Activated naive CD4-positive, alpha-beta T cell treated with anti-CD3 and anti-CD28 coated beads, Interleukin-2, amount 10 ng/mL, durations not matched to agents 7 days and 5 days (primary cell): Measurements from ENCODE around the gene CFAP107.

Experiments
- CTCF ChIA-PET: fragments of 350-600 bp; sonication (Branson Sonifier 250); formaldehyde crosslinking; loops from one replicate; lab custom pipeline; 2021; ENCODE audit warnings: antibody characterized with exemption; lab: Charles Lee
- DNase-seq: peaks from one replicate; pipeline ENCODE4 v3.0.0-alpha.2; 2020
- H3K27ac Mint-ChIP-seq: one replicate; pipeline ENCODE4 v1.8.0; 2021; ENCODE audit warnings: mild to moderate bottlenecking, moderate library complexity, mixed read lengths
- H3K27me3 Mint-ChIP-seq: one replicate; pipeline ENCODE4 v1.8.0; 2021; ENCODE audit warnings: mild to moderate bottlenecking, mixed read lengths
- H3K36me3 Mint-ChIP-seq: one replicate; pipeline ENCODE4 v1.8.0; 2021; ENCODE audit warnings: mixed read lengths
- H3K4me1 Mint-ChIP-seq: one replicate; pipeline ENCODE4 v1.8.0; 2021; ENCODE audit warnings: mixed read lengths
- H3K4me3 Mint-ChIP-seq: one replicate; pipeline ENCODE4 v1.8.0; 2021; ENCODE audit warnings: mild to moderate bottlenecking, moderate library complexity, mixed read lengths
- H3K9me3 Mint-ChIP-seq: one replicate; pipeline ENCODE4 v1.8.0; 2021; ENCODE audit warnings: mixed read lengths

CFAP107 gene

DNA sequence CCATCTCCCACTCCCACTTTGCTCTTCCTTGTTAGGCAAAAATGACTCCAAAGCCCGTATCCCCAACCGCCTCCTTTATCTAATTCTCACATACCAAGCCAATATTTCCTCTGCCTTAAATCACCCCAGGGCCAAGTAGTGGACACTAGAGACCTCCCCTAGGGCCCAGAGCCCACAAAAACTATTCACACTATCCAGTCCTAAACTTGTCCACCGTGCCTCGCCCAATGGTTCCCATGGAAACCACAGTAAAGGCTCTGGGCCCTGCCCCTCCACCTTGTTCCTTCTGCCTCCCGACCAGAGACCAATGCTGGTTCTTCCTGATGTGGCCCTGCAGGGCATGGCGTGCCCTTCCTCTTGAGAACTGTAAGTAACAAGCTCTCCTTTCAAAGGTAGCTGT lies 11.8 kb downstream of the CFAP107 start:
- CTCF ChIA-PET, result interaction anchor here (0.6 kb wide), 1 partner anchor 1967 kb away, joined by 4 read pairs; no protein-coding TSS in a partner anchor
- no peaks in the 10 kb centered on the region for H3K4me1 Mint-ChIP-seq
- H3K27me3 Mint-ChIP-seq, result peaks cover 22% of the 10 kb centered on the region
- no peak overlapping the region for H3K4me3 Mint-ChIP-seq
- no peaks in the 10 kb centered on the region for H3K36me3 Mint-ChIP-seq
- no peaks in the 10 kb centered on the region for H3K9me3 Mint-ChIP-seq
- no peak overlapping the region for H3K27ac Mint-ChIP-seq
- DNase-seq, result no peak

DNA sequence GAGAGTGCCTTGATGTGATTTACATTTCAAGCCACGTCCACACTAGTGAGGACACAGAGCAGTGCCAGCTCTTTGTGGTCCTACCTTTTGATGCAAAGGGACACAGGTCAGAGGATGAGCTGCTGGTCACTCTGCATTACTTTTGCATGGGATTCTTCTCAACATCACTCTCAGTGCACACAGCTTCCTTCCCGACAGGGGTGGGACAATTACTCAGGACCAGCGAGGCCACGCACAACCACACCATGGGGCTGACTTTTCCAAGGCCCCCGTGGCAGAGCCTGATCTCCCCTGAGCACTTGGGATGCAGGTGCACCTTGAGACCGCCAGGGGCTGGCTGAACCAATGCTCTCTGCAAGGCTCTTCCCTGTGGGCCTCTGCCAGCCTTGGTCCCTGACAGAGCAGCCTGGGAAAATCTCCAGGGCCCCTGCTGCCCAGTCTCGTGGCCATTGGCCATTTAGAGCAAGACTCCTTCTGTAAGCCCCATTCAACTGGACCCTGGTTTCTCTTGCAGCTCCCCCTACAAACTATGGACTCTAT lies 14.3 kb downstream of the CFAP107 start:
- Mint-ChIP-seq H3K9me3 (no peaks in the 10 kb centered on the region), H3K4me1 (no peaks in the 10 kb centered on the region), H3K4me3 (no peak overlapping the region), H3K27ac (no peak overlapping the region), H3K36me3 (no peaks in the 10 kb centered on the region), H3K27me3 (peaks cover 18% of the 10 kb centered on the region)
- DNase-seq, result no peak
- CTCF ChIA-PET, result no interaction called here

DNA sequence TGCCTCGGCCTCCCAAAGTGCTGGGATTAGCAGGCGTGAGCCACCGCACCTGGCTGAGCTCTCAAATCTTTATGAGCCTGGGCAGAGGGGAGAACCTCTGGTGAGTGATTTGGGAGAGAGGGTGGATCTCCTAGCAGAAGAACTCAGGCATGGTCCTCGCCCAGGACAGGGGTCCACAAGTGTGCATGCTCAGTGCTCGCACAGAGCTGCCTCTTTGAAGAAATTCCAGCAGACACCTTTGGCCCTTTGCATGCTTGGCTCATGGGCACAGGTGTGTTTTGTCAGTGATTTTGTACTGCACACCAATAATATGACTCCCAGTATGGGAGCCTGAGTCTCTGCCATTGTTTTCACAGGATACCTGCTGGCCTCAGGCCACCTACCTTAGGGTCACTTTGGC lies 15.8 kb downstream of the CFAP107 start:
- Mint-ChIP-seq H3K9me3 (no peaks in the 10 kb centered on the region), H3K27ac (no peak overlapping the region), H3K4me1 (no peaks in the 10 kb centered on the region), H3K36me3 (no peaks in the 10 kb centered on the region), H3K27me3 (peaks cover 16% of the 10 kb centered on the region), H3K4me3 (no peak overlapping the region)
- DNase-seq, result no peak
- CTCF ChIA-PET, result no interaction called here

DNA sequence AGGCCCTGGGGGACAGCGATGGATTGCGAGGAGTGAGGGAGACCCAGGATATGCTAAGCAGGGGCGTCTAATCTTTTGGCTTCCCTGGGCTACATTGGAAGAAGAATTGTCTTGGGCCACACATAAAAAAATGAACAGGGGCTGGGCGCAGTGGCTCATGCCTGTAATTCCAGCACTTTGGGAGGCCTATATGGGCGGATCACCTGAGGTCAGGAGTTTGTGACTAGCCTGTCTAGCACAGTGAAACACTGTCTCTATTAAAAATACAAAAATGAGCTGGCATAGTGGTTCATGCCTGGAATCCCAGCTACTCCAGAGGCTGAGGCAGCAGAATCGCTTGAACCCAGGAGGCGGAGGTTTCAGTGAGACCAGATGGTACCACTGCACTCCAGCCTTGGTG lies 16.8 kb downstream of the CFAP107 start:
- Mint-ChIP-seq H3K9me3 (no peaks in the 10 kb centered on the region), H3K4me1 (no peaks in the 10 kb centered on the region), H3K36me3 (no peaks in the 10 kb centered on the region), H3K27ac (no peak overlapping the region), H3K4me3 (no peak overlapping the region), H3K27me3 (peaks cover 8% of the 10 kb centered on the region)
- CTCF ChIA-PET, result no interaction called here
- DNase-seq, result no peak

DNA sequence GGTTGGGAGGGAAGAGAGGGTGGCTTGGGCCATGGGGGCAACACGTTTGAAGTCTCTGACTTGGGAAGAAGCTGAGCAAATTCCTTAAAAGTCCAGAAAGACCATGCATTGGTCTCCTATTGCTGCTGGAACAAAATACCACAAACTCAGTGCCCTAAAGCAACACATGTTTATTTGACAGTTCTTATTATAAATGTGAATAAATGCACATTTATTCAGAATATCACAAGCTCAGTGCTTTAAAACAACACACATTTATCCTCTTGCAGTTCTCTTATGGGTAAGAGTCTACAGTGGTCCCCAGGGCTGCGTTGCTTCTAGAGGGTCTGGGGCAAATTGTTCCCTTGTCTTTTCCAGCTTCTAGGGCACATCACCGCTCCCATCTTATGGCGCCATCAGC lies 17.5 kb downstream of the CFAP107 start:
- no peak for DNase-seq
- no peak overlapping the region for H3K4me3 Mint-ChIP-seq
- H3K9me3 Mint-ChIP-seq, result no peaks in the 10 kb centered on the region
- H3K27me3 Mint-ChIP-seq, result peaks cover 8% of the 10 kb centered on the region
- CTCF ChIA-PET, result no interaction called here
- no peaks in the 10 kb centered on the region for H3K36me3 Mint-ChIP-seq
- H3K4me1 Mint-ChIP-seq, result no peaks in the 10 kb centered on the region
- no peak overlapping the region for H3K27ac Mint-ChIP-seq

DNA sequence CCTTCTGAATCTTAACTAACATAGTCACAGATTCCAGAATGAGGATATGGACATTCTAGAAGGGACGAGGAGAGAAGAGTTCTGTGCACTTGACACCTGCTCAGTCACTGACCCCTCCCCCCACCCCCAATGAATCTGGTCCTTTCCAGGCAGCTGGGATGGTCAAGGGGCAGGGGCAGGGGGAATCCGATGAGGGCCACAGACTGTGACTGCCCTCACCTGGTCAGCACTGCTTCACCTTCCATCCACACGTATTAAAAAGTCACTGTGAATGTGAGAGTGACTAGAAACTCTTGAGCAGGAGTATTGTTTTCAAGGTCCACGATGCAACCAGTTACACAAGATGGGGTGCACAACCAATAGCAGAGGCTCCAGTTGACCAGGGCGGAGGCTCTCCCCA lies 18.0 kb downstream of the CFAP107 start:
- Mint-ChIP-seq H3K36me3 (no peaks in the 10 kb centered on the region), H3K9me3 (no peaks in the 10 kb centered on the region), H3K4me1 (no peaks in the 10 kb centered on the region), H3K27ac (no peak overlapping the region), H3K4me3 (no peak overlapping the region), H3K27me3 (peaks cover 13% of the 10 kb centered on the region)
- CTCF ChIA-PET, result no interaction called here
- DNase-seq, result no peak

DNA sequence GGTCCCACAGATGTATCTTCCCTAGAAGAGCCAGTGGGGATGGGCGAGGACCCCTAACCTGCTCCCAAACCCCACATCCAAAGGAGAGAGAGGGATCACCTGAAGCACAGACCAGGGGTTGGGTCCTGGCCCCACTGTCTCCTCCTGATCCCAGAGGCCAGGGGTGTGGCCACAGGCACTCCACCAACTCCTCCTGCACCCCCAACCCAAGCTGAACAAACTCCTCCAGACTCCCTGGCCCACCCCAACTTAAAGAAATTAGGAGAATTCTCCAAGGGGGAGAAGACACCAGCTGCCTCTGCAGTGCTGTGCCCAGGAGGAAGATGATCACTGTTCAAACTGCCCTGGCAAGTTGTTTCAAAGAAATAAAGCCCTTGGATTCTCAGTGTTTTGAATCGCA lies 23.0 kb downstream of the CFAP107 start:
- H3K27me3 Mint-ChIP-seq, result peaks cover 27% of the 10 kb centered on the region
- H3K36me3 Mint-ChIP-seq, result no peaks in the 10 kb centered on the region
- CTCF ChIA-PET, result no interaction called here

DNA sequence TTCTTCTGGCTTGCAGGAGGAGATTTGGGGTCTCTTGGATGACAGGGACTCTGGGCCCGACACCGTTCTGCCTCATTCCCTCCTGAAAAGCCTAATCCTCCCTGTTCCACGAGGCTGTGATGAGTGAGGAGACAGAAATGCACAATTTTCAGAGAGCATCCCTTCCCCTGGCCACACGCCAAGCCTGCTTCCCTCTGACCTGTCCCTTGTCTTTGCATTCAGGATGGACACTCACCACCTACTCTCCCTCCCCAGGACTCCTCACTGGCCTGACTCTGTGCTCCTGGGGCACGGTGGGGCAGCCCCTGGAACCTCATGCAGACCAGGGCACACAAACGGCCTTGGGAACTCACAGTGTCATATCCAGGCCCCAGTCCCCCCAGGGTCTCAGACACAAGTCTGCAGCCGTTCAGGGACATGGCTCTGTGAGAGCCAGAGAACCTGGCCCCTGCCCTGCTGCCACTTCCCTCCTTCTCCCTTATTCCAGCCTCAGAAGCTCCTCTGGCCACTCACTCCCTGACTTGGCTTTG lies 24.0 kb downstream of the CFAP107 start:
- Mint-ChIP-seq H3K4me3 (no peak overlapping the region), H3K36me3 (no peaks in the 10 kb centered on the region), H3K4me1 (no peaks in the 10 kb centered on the region), H3K27ac (no peak overlapping the region), H3K9me3 (no peaks in the 10 kb centered on the region), H3K27me3 (peaks cover 31% of the 10 kb centered on the region)
- CTCF ChIA-PET, result no interaction called here
- DNase-seq, result no peak

More for the DNA sequence above, 23.0 kb downstream of the CFAP107 start:
- H3K9me3 Mint-ChIP-seq, result no peaks in the 10 kb centered on the region
- no peak overlapping the region for H3K4me3 Mint-ChIP-seq
- no peaks in the 10 kb centered on the region for H3K4me1 Mint-ChIP-seq
- no peak overlapping the region for H3K27ac Mint-ChIP-seq
- DNase-seq, result no peak

DNA sequence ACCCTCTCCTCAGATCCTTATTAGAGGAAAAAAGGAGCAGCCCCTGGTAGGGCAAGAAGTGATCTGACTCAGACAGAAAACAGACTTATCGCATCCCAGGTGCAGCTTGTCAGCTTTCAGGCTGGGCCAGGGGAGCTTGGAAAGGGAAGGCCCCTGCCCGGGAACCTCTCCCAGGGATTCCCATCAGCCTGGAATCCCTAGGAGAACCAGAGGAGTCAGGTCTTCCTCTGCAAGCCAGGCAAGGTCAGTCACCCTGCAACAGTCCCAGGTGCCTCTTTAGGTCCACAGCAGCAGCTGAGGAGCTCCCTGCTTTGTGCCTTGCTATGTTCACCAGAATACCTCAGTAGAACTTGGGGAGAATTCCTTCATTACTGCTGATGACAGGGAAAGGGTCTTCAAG lies 24.6 kb downstream of the CFAP107 start:
- DNase-seq, result no peak
- Mint-ChIP-seq H3K27ac (no peak overlapping the region), H3K4me1 (no peaks in the 10 kb centered on the region), H3K27me3 (peaks cover 36% of the 10 kb centered on the region), H3K36me3 (no peaks in the 10 kb centered on the region), H3K9me3 (no peaks in the 10 kb centered on the region), H3K4me3 (no peak overlapping the region)
- CTCF ChIA-PET, result no interaction called here

DNA sequence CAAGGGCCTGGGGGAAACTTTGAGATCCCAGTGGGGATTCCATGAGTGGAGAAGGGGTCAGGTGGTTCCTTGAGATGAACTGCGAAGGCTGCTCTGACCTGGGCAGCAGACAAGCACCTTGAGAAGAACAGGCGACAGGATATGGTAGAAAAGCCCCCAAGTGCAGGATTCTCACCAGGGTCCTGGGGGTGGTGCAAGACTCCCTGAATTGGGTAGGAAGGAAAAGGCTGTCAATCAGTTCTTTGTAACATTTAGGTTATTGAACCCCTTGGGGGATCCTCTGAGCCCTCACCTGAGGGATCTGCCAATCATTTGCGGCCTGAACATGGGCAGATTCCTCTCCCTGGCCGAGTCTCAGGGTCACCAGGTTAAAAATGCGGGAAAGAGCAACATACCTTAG lies 25.2 kb downstream of the CFAP107 start:
- CTCF ChIA-PET, result no interaction called here
- Mint-ChIP-seq H3K4me3 (no peak overlapping the region), H3K27ac (no peak overlapping the region), H3K4me1 (no peaks in the 10 kb centered on the region), H3K36me3 (no peaks in the 10 kb centered on the region), H3K27me3 (peaks cover 36% of the 10 kb centered on the region), H3K9me3 (no peaks in the 10 kb centered on the region)
- DNase-seq, result no peak

DNA sequence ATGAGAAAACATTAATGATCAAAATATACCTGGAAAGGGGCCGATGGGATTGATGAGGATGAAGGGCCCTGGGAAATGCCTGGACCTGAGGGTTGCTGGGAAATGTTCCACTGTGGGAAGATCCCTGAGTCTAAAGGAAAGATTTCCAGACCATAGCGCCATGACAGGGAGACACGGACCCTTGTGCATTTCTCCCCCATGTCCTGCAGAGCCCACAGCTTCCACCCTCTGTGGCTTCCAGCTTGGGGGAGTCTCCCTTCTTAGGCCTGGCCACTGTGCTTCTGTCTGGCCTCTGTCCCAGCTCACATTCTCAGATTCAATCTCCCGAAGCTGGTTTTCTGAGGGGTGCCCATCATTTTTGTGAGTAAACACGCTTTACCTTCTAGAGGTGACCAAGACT lies 26.5 kb downstream of the CFAP107 start:
- H3K4me1 Mint-ChIP-seq, result no peaks in the 10 kb centered on the region
- no peak for DNase-seq
- H3K9me3 Mint-ChIP-seq, result no peaks in the 10 kb centered on the region
- no peaks in the 10 kb centered on the region for H3K36me3 Mint-ChIP-seq
- H3K27me3 Mint-ChIP-seq, result peaks cover 42% of the 10 kb centered on the region
- H3K27ac Mint-ChIP-seq, result no peak overlapping the region
- CTCF ChIA-PET, result no interaction called here
- H3K4me3 Mint-ChIP-seq, result no peak overlapping the region

DNA sequence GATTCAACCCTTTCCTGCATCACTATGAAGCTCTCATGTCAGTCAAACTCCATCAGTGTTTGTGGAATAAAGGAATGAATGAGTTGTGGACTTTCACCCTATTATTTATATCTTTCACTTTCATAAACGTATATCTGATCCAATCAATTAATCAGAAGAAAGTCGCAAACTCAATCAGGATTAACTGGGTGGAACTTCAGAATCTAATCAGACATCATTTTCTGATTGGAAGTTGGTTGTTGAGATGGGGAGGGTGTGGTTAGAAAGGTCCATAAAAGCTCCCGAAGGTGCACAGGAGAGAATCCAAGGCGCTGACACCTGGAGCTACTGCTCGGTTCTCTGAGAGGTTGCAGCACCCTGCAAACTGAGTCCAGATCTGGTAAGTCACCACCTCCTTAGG lies 27.4 kb downstream of the CFAP107 start, which contains the start of gene PRAMEF12:
Gene PRAMEF12 (plus strand): TSS at position 301 of the 400 bp plus-strand sequence. CDS start 1,130 bp downstream, outside the sequence.
- no peaks in the 10 kb centered on the region for H3K9me3 Mint-ChIP-seq
- H3K4me3 Mint-ChIP-seq, result no peak within 1 kb of the TSS
- H3K27me3 Mint-ChIP-seq, result peaks cover 40% of the 10 kb centered on the region

DNA sequence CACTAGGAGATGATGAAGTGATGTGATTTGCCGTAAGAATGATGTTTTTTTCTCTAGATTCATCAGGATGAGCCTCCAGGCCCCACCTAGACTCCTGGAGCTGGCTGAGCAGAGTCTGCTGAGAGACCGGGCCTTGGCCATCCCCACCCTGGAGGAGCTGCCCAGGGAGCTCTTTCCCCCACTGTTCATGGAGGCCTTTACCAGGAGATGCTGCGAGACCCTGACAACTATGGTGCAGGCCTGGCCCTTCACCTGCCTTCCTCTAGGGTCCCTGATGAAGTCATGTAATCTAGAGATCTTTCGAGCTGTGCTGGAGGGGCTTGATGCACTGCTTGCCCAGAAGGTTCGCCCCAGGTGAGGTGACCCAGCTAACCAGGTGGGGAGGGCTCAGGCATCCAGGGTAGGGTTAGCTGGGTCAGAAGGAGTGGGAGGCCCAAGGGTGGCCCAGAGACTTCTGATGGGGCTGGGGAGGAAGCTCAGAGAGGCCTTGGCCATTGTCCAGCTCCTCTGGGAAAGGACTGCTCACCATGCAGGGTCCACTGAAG lies 28.9 kb downstream of the CFAP107 start:
- no peaks in the 10 kb centered on the region for H3K9me3 Mint-ChIP-seq
- H3K27me3 Mint-ChIP-seq, result peaks cover 28% of the 10 kb centered on the region

More for the DNA sequence above, 27.4 kb downstream of the CFAP107 start, which contains the start of gene PRAMEF12:
- Mint-ChIP-seq H3K27ac (no peak within 1 kb of the TSS), H3K36me3 (no peaks in the 10 kb centered on the region), H3K4me1 (no peaks in the 10 kb centered on the region)
- CTCF ChIA-PET, result no interaction called here
- DNase-seq, result no peak

DNA sequence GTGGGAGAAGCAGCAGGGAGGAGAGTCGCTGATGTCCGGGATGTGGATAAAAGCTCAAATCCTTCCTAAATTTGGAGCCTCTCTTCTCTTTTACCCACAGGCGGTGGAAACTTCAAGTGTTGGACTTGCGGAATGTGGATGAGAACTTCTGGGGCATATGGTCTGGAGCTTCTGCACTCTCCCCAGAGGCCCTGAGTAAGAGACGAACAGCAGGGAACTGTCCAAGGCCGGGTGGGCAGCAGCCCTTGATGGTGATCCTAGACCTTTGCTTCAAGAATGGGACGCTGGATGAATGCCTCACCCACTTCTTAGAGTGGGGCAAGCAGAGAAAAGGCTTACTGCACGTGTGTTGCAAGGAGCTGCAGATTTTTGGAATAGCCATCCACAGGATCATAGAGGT lies 29.4 kb downstream of the CFAP107 start:
- peaks cover 23% of the 10 kb centered on the region for H3K27me3 Mint-ChIP-seq
- no peak for DNase-seq
- no peaks in the 10 kb centered on the region for H3K9me3 Mint-ChIP-seq
- no peak overlapping the region for H3K27ac Mint-ChIP-seq
- H3K4me3 Mint-ChIP-seq, result no peak overlapping the region
- CTCF ChIA-PET, result no interaction called here
- no peaks in the 10 kb centered on the region for H3K4me1 Mint-ChIP-seq
- no peaks in the 10 kb centered on the region for H3K36me3 Mint-ChIP-seq

More for the DNA sequence above, 28.9 kb downstream of the CFAP107 start:
- no peak overlapping the region for H3K27ac Mint-ChIP-seq
- DNase-seq, result no peak
- CTCF ChIA-PET, result no interaction called here
- H3K4me3 Mint-ChIP-seq, result no peak overlapping the region
- H3K4me1 Mint-ChIP-seq, result no peaks in the 10 kb centered on the region
- H3K36me3 Mint-ChIP-seq, result no peaks in the 10 kb centered on the region

DNA sequence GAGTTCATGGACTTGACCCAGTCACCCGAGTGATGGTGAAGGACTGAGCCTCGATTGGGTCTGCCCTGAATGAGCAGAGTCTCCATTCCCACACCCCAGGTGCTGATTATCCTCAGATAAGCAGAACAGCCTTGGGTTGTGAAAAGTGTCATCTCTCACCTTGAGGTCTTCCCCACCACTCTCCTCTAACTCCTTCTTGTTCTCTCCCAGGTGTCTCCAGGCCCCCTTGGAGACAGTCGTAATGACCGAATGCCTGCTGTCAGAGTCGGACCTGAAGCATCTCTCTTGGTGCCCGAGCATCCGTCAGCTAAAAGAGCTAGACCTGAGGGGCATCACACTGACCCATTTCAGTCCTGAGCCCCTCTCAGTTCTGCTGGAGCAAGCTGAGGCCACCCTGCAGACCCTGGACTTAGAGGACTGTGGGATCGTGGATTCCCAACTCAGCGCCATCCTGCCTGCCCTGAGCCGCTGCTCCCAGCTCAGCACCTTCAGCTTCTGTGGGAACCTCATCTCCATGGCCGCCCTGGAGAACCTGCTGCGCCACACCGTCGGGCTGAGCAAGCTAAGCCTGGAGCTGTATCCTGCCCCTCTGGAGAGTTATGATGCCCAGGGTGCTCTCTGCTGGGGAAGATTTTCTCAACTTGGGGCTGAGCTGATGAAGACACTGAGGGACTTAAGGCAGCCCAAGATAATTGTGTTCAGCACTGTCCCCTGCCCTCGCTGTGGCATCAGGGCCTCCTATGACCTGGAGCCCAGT lies 31.0 kb downstream of the CFAP107 start:
- Mint-ChIP-seq H3K4me3 (no peak overlapping the region), H3K27ac (no peak overlapping the region), H3K27me3 (peaks cover 16% of the 10 kb centered on the region), H3K4me1 (no peaks in the 10 kb centered on the region), H3K36me3 (no peaks in the 10 kb centered on the region), H3K9me3 (no peaks in the 10 kb centered on the region)
- no peak for DNase-seq
- CTCF ChIA-PET, result no interaction called here
